Measurements from ENCODE around the gene RYR2.

RYR2 gene

GRCh38 chr1:237756304-237756967 is 714.5 kb downstream of the RYR2 start:
- DNase-seq, result no peak

GRCh38 chr1:237759377-237759776 is 717.4 kb downstream of the RYR2 start:
- no peak for DNase-seq

- no peak for DNase-seq
These were observed 719.0 kb downstream of the RYR2 start for GRCh38 chr1:237760951-237761350.

GRCh38 chr1:237763137-237763536 is 721.2 kb downstream of the RYR2 start:
- no peak for DNase-seq

- DNase-seq, result no peak
These were observed 721.8 kb downstream of the RYR2 start for GRCh38 chr1:237763751-237764150.

- DNase-seq, result no peak
These were observed 727.9 kb downstream of the RYR2 start for GRCh38 chr1:237769916-237770315.

GRCh38 chr1:237772009-237772408 is 730.0 kb downstream of the RYR2 start:
- no peak for DNase-seq

GRCh38 chr1:237774246-237774645 is 732.3 kb downstream of the RYR2 start:
- no peak for DNase-seq

- no peak for DNase-seq
These were observed 737.4 kb downstream of the RYR2 start for GRCh38 chr1:237779356-237779755.

- DNase-seq, result no peak
These were observed 744.2 kb downstream of the RYR2 start for GRCh38 chr1:237786066-237786719.

GRCh38 chr1:237788069-237788468 is 746.1 kb downstream of the RYR2 start:
- no peak for DNase-seq

- DNase-seq, result no peak
These were observed 747.6 kb downstream of the RYR2 start for GRCh38 chr1:237789619-237790018.

- DNase-seq, result no peak
These were observed 749.6 kb downstream of the RYR2 start for GRCh38 chr1:237791592-237791991.

GRCh38 chr1:237792149-237792548 is 750.2 kb downstream of the RYR2 start:
- DNase-seq, result no peak

GRCh38 chr1:237792726-237793125 is 750.7 kb downstream of the RYR2 start:
- no peak for DNase-seq

GRCh38 chr1:237794071-237794470 is 752.1 kb downstream of the RYR2 start:
- no peak for DNase-seq

GRCh38 chr1:237795558-237795957 is 753.6 kb downstream of the RYR2 start:
- DNase-seq, result no peak

GRCh38 chr1:237799762-237800474 is 757.9 kb downstream of the RYR2 start:
- peak; percentile 55 for DNase-seq

GRCh38 chr1:237804516-237804915 is 762.5 kb downstream of the RYR2 start:
- no peak for DNase-seq

GRCh38 chr1:237809099-237809498 is 767.1 kb downstream of the RYR2 start:
- DNase-seq, result no peak

GRCh38 chr1:237811633-237812032 is 769.6 kb downstream of the RYR2 start:
- DNase-seq, result no peak

GRCh38 chr1:237812061-237812460 is 770.1 kb downstream of the RYR2 start:
- DNase-seq, result no peak

GRCh38 chr1:237814319-237814924 is 772.4 kb downstream of the RYR2 start:
- no peak for DNase-seq

GRCh38 chr1:237817277-237817676 is 775.3 kb downstream of the RYR2 start:
- DNase-seq, result no peak

Measured in activated CD4-positive, alpha-beta T cell treated with anti-CD3 and anti-CD28 coated beads for 48 hours (primary cell).